ENCODE results near the gene ADGRV1.

The ADGRV1 gene

GRCh38 chr5:90868799-90869198, 310.2 kb downstream of the ADGRV1 start:
- DNase-seq (ENCODE audit: low read depth), result no peak

- DNase-seq (ENCODE audit: low read depth), result no peak
Observed at GRCh38 chr5:90871391-90871991, 312.9 kb downstream of the ADGRV1 start.

GRCh38 chr5:90873033-90873517, 314.5 kb downstream of the ADGRV1 start:
- DNase-seq (ENCODE audit: low read depth), result no peak

- no peak for DNase-seq (ENCODE audit: low read depth)
Observed at GRCh38 chr5:90874066-90874465, 315.5 kb downstream of the ADGRV1 start.

GRCh38 chr5:90875456-90875855, 316.9 kb downstream of the ADGRV1 start:
- no peak for DNase-seq (ENCODE audit: low read depth)

- no peak for DNase-seq (ENCODE audit: low read depth)
Observed at GRCh38 chr5:90876366-90876765, 317.8 kb downstream of the ADGRV1 start.

GRCh38 chr5:90877049-90877448, 318.5 kb downstream of the ADGRV1 start:
- DNase-seq (ENCODE audit: low read depth), result no peak

- no peak for DNase-seq (ENCODE audit: low read depth)
Observed at GRCh38 chr5:90878081-90878480, 319.5 kb downstream of the ADGRV1 start.

GRCh38 chr5:90878549-90879196, 320.1 kb downstream of the ADGRV1 start:
- no peak for DNase-seq (ENCODE audit: low read depth)

GRCh38 chr5:90881626-90882150, 323.1 kb downstream of the ADGRV1 start:
- DNase-seq (ENCODE audit: low read depth), result no peak

- DNase-seq (ENCODE audit: low read depth), result no peak
Observed at GRCh38 chr5:90882448-90882847, 323.9 kb downstream of the ADGRV1 start.

- no peak for DNase-seq (ENCODE audit: low read depth)
Observed at GRCh38 chr5:90885180-90885868, 326.7 kb downstream of the ADGRV1 start.

- no peak for DNase-seq (ENCODE audit: low read depth)
Observed at GRCh38 chr5:90886381-90886780, 327.8 kb downstream of the ADGRV1 start.

- no peak for DNase-seq (ENCODE audit: low read depth)
Observed at GRCh38 chr5:90888511-90889324, 330.1 kb downstream of the ADGRV1 start.

- no peak for DNase-seq (ENCODE audit: low read depth)
Observed at GRCh38 chr5:90889325-90889600, 330.7 kb downstream of the ADGRV1 start.

- DNase-seq (ENCODE audit: low read depth), result no peak
Observed at GRCh38 chr5:90890180-90890579, 331.6 kb downstream of the ADGRV1 start.

GRCh38 chr5:90894866-90895420, 336.3 kb downstream of the ADGRV1 start:
- no peak for DNase-seq (ENCODE audit: low read depth)

- DNase-seq (ENCODE audit: low read depth), result no peak
Observed at GRCh38 chr5:90897618-90898017, 339.0 kb downstream of the ADGRV1 start.

GRCh38 chr5:90898326-90899013, 339.9 kb downstream of the ADGRV1 start:
- DNase-seq (ENCODE audit: low read depth), result no peak

- no peak for DNase-seq (ENCODE audit: low read depth)
Observed at GRCh38 chr5:90899014-90899604, 340.5 kb downstream of the ADGRV1 start.

GRCh38 chr5:90901261-90901660, 342.7 kb downstream of the ADGRV1 start:
- no peak for DNase-seq (ENCODE audit: low read depth)

Data from stimulated activated CD8-positive, alpha-beta memory T cell treated with anti-CD3 and anti-CD28 coated beads, Interleukin-4, amount 100 ng/mL, for 24 hours (primary cell).